Thymus (tissue), 14 donors: ENCODE data around the gene GLRX5. TPM values are rescaled to one million over a fixed set of nuclear protein-coding genes. Genes with fewer than 3 reads are reported as not detected.

Source experiments
- DNase-seq, 9 donors: peaks; one replicate each; pipeline ENCODE4 v3.0.0-alpha.2; 2013; ENCODE audit warnings: low spot score in 9 of 9, low read depth in 6 of 9, missing footprints in 1 of 9
- H3K27ac ChIP-seq, 2 donors: one replicate each; pipeline ENCODE4 v1.5.1; 2013; ENCODE audit warnings: control low read depth in 1 of 2, low read depth in 1 of 2, low read length in 1 of 2, mild to moderate bottlenecking in 1 of 2, moderate library complexity in 1 of 2
- H3K27me3 ChIP-seq, 2 donors: one replicate each; pipeline ENCODE4 v1.5.1; 2013; ENCODE audit warnings: low read length in 1 of 2; ENCODE audit not compliant: control insufficient read depth in 2 of 2, insufficient read depth in 1 of 2
- H3K36me3 ChIP-seq, 2 donors: one replicate each; pipeline ENCODE4 v1.5.1; 2013; ENCODE audit warnings: low read length in 1 of 2, mild to moderate bottlenecking in 1 of 2, moderate library complexity in 1 of 2; ENCODE audit not compliant: control insufficient read depth in 2 of 2, insufficient read depth in 2 of 2
- H3K4me1 ChIP-seq, 2 donors: one replicate each; pipeline ENCODE4 v1.5.1; 2013; ENCODE audit warnings: low read length in 2 of 2; ENCODE audit not compliant: control insufficient read depth in 2 of 2, insufficient read depth in 2 of 2
- H3K4me3 ChIP-seq, 2 donors: one replicate each; pipeline ENCODE4 v1.5.1; 2013; ENCODE audit warnings: low read length in 2 of 2, control low read depth in 1 of 2, mild to moderate bottlenecking in 1 of 2
- H3K9me3 ChIP-seq, 2 donors: one replicate each; pipeline ENCODE4 v1.5.1; 2013; ENCODE audit warnings: low read length in 1 of 2, mild to moderate bottlenecking in 1 of 2; ENCODE audit not compliant: control insufficient read depth in 2 of 2, insufficient read depth in 1 of 2
- WGBS: extraction: QIAGEN DNeasy Blood & Tissue Kit; methylation state at CpG from one replicate; pipeline ENCODE4 v1.1.7; 2013; 5-methylcytosine and 5-hydroxymethylcytosine counted together
- long read RNA-seq, 10 donors: transcript quantifications; one replicate each; lab custom pipeline, GENCODE V29; 2026
- polyA plus RNA-seq: library from polyadenylated mRNA; stranded (reverse); fragments of 200-250 nt; gene quantifications from one replicate; pipeline ENCODE4 v1.2.3, GENCODE V29; 2013
- total RNA-seq: library from RNA; stranded (reverse); fragments of 120-200 nt; gene quantifications from one replicate; pipeline ENCODE4 v1.2.4, GENCODE V29; 2013
- donor health status: healthy.

The GLRX5 gene
- total RNA-seq (51.5 TPM), polyA plus RNA-seq (44.2 TPM)
- long read RNA-seq, donor 1, partial matches to known transcripts, result 0 of 3 reads
- long read RNA-seq, donor 1, other reads (novel, unspliced or antisense), result 0 of 3 reads
- long read RNA-seq, donor 2, result 0 reads
- long read RNA-seq, donor 3, transcript GLRX5-201 (2 exons, 1,564 nt), result major isoform, 87 of 117 reads
- long read RNA-seq, donor 3, partial matches to known transcripts, result 0 of 117 reads
- long read RNA-seq, donor 3, other reads (novel, unspliced or antisense), result 30 of 117 reads
- long read RNA-seq, donor 4, transcript GLRX5-201 (2 exons, 1,564 nt), result major isoform, 26 of 26 reads
- long read RNA-seq, donor 4, partial matches to known transcripts, result 0 of 26 reads
- long read RNA-seq, donor 4, other reads (novel, unspliced or antisense), result 0 of 26 reads
- long read RNA-seq, donor 5, transcript GLRX5-201 (2 exons, 1,564 nt), result major isoform, 84 of 194 reads
- long read RNA-seq, donor 5, partial matches to known transcripts, result 63 of 194 reads
- long read RNA-seq, donor 5, other reads (novel, unspliced or antisense), result 47 of 194 reads
- long read RNA-seq, donor 6, transcript GLRX5-201 (2 exons, 1,564 nt), result major isoform, 62 of 100 reads
- long read RNA-seq, donor 6, partial matches to known transcripts, result 38 of 100 reads
- long read RNA-seq, donor 6, other reads (novel, unspliced or antisense), result 0 of 100 reads
- long read RNA-seq, donor 7, transcript GLRX5-201 (2 exons, 1,564 nt), result major isoform, 59 of 152 reads
- long read RNA-seq, donor 7, partial matches to known transcripts, result 59 of 152 reads
- long read RNA-seq, donor 7, other reads (novel, unspliced or antisense), result 34 of 152 reads
- long read RNA-seq, donor 8, transcript GLRX5-201 (2 exons, 1,564 nt), result major isoform, 24 of 45 reads
- long read RNA-seq, donor 8, partial matches to known transcripts, result 16 of 45 reads
- long read RNA-seq, donor 8, other reads (novel, unspliced or antisense), result 5 of 45 reads
- long read RNA-seq, donor 9, transcript GLRX5-201 (2 exons, 1,564 nt), result major isoform, 36 of 36 reads
- long read RNA-seq, donor 9, partial matches to known transcripts, result 0 of 36 reads
- long read RNA-seq, donor 9, other reads (novel, unspliced or antisense), result 0 of 36 reads
- long read RNA-seq, donor 10, transcript GLRX5-201 (2 exons, 1,564 nt), result major isoform, 53 of 87 reads
- long read RNA-seq, donor 10, partial matches to known transcripts, result 34 of 87 reads
- long read RNA-seq, donor 10, other reads (novel, unspliced or antisense), result 0 of 87 reads

- H3K27ac ChIP-seq, result peak within 1 kb of the TSS; percentile 90 to 92
- peaks cover 26% of the 10 kb centered on the region in 2 donors for H3K4me1 ChIP-seq
- H3K27me3 ChIP-seq, result no peaks in the 10 kb centered on the region
- peaks cover 0 to 1% of the 10 kb centered on the region in 2 donors for H3K9me3 ChIP-seq
- peak; percentile 98 to 100 (median 99) for DNase-seq
- H3K36me3 ChIP-seq, result peaks cover under 1 to 14% of the 10 kb centered on the region in 2 donors
- H3K4me3 ChIP-seq, result peak within 1 kb of the TSS; percentile 85 to 86
- under 1% methylated on average over 97 of the region's 97 CpGs for WGBS
Measured at GRCh38 chr14:95534299-95535225, at the start of gene GLRX5. Gene GLRX5, plus strand, starts transcription at chr14:95535050. Its CDS starts 40 bp downstream, at chr14:95535090.

GRCh38 chr14:95485222-95485819 lies 49.5 kb upstream of the GLRX5 start:
- DNase-seq, result no peak
- Histone ChIP-seq H3K4me3 (no peak overlapping the region), H3K4me1 (peaks cover 55 to 68% of the 10 kb centered on the region in 2 donors), H3K9me3 (no peaks in the 10 kb centered on the region), H3K27ac (no peak overlapping the region), H3K36me3 (no peaks in the 10 kb centered on the region), H3K27me3 (peaks cover 0 to 2% of the 10 kb centered on the region in 2 donors)
- 91% methylated on average over 7 of the region's 7 CpGs for WGBS

GRCh38 chr14:95486875-95487668 lies 47.8 kb upstream of the GLRX5 start:
- Histone ChIP-seq H3K27me3 (peaks cover 0 to 2% of the 10 kb centered on the region in 2 donors), H3K36me3 (no peaks in the 10 kb centered on the region), H3K27ac (peak overlapping the region in 1 of 2 donors; percentile 70), H3K9me3 (no peaks in the 10 kb centered on the region), H3K4me1 (peaks cover 58 to 69% of the 10 kb centered on the region in 2 donors), H3K4me3 (no peak overlapping the region)
- peak in 7 of 9 donors; percentile 47 to 90 (median 74) for DNase-seq
- 72% methylated on average over 15 of the region's 15 CpGs for WGBS

GRCh38 chr14:95487669-95488084 lies 47.2 kb upstream of the GLRX5 start:
- peaks cover 0 to 2% of the 10 kb centered on the region in 2 donors for H3K27me3 ChIP-seq
- 50% methylated on average over 3 of the region's 3 CpGs for WGBS
- H3K4me3 ChIP-seq, result no peak overlapping the region
- H3K9me3 ChIP-seq, result no peaks in the 10 kb centered on the region
- no peak for DNase-seq
- H3K27ac ChIP-seq, result no peak overlapping the region
- peaks cover 58 to 69% of the 10 kb centered on the region in 2 donors for H3K4me1 ChIP-seq
- H3K36me3 ChIP-seq, result no peaks in the 10 kb centered on the region

GRCh38 chr14:95488376-95489213 lies 46.3 kb upstream of the GLRX5 start:
- 97% methylated on average over 6 of the region's 6 CpGs for WGBS
- H3K27me3 ChIP-seq, result peaks cover 0 to 2% of the 10 kb centered on the region in 2 donors
- H3K4me1 ChIP-seq, result peaks cover 56 to 65% of the 10 kb centered on the region in 2 donors
- no peaks in the 10 kb centered on the region for H3K36me3 ChIP-seq
- no peak overlapping the region for H3K4me3 ChIP-seq
- H3K9me3 ChIP-seq, result no peaks in the 10 kb centered on the region
- peak overlapping the region in 1 of 2 donors; percentile 74 for H3K27ac ChIP-seq
- DNase-seq, result no peak

GRCh38 chr14:95489214-95490137 lies 45.4 kb upstream of the GLRX5 start:
- Histone ChIP-seq H3K27ac (peak overlapping the region in 1 of 2 donors; percentile 74), H3K36me3 (no peaks in the 10 kb centered on the region), H3K4me3 (no peak overlapping the region), H3K27me3 (peaks cover 0 to 2% of the 10 kb centered on the region in 2 donors), H3K4me1 (peaks cover 49 to 57% of the 10 kb centered on the region in 2 donors), H3K9me3 (no peaks in the 10 kb centered on the region)
- WGBS, result 91% methylated on average over 9 of the region's 9 CpGs
- DNase-seq, result peak in 1 of 9 donors; percentile 62
